Lung (tissue), 12 donors: ENCODE data around the gene ABCB11. TPM values are rescaled to one million over a fixed set of nuclear protein-coding genes. Genes with fewer than 3 reads are reported as not detected.
"Not testable (repeated sequence)": the region's sequence is repeated elsewhere in the genome, so short reads cannot be mapped to it uniquely, and the experiment has no call there.

Experiments used
- ATAC-seq: fragments of 200-7000 bp; cut with Tn5 transposase; one replicate; pipeline ENCODE4 v1.9.1; 2020; ENCODE audit warnings: moderate number of reproducible peaks; ENCODE audit not compliant: insufficient read depth, low FRiP score
- DNase-seq, 3 donors: peaks; one replicate each; pipeline ENCODE4 v3.0.0-alpha.2; 2013 to 2017
- H3K27ac ChIP-seq, 2 donors: one replicate each; pipeline ENCODE4 v1.5.1; 2013; ENCODE audit warnings: mild to moderate bottlenecking in 2 of 2, moderate library complexity in 2 of 2, control low read depth in 1 of 2, inconsistent platforms in 1 of 2, low read depth in 1 of 2, low read length in 1 of 2
- H3K27me3 ChIP-seq, 3 donors: one replicate each; pipeline ENCODE4 v1.5.1; 2013; ENCODE audit warnings: low read length in 2 of 3; ENCODE audit not compliant: control insufficient read depth in 3 of 3, insufficient read depth in 3 of 3
- H3K36me3 ChIP-seq, 4 donors: one replicate each; pipeline ENCODE4 v1.5.1; 2013; ENCODE audit warnings: low read length in 4 of 4, mild to moderate bottlenecking in 1 of 4, moderate library complexity in 1 of 4; ENCODE audit not compliant: control insufficient read depth in 4 of 4, insufficient read depth in 4 of 4
- H3K4me1 ChIP-seq, 5 donors: one replicate each; pipeline ENCODE4 v1.5.1; 2013; ENCODE audit warnings: low read length in 5 of 5, mild to moderate bottlenecking in 2 of 5, moderate library complexity in 1 of 5; ENCODE audit not compliant: control insufficient read depth in 5 of 5, insufficient read depth in 5 of 5
- H3K4me3 ChIP-seq: one replicate; pipeline ENCODE4 v1.5.1; 2013; ENCODE audit warnings: mild to moderate bottlenecking, control low read depth, moderate library complexity
- H3K9ac ChIP-seq, 2 donors: one replicate each; pipeline ENCODE4 v1.5.1; 2013; ENCODE audit warnings: low read length in 2 of 2, control low read depth in 1 of 2; ENCODE audit not compliant: insufficient read depth in 1 of 2
- H3K9me3 ChIP-seq, 4 donors: one replicate each; pipeline ENCODE4 v1.5.1; 2013; ENCODE audit warnings: low read length in 3 of 4, mild to moderate bottlenecking in 1 of 4, moderate library complexity in 1 of 4; ENCODE audit not compliant: control insufficient read depth in 4 of 4, insufficient read depth in 3 of 4
- CTCF ChIP-seq: IDR thresholded peaks from 2 replicates; pipeline ENCODE4 v1.5.1; 2012; ENCODE audit warnings: mild to moderate bottlenecking; ENCODE audit errors: control extremely low read depth, extremely low read depth
- WGBS, 2 donors: extraction: QIAGEN DNeasy Blood & Tissue Kit; methylation state at CpG; one replicate each; pipeline ENCODE4 v1.1.7; 2013; 5-methylcytosine and 5-hydroxymethylcytosine counted together
- polyA plus RNA-seq, 2 donors: library from polyadenylated mRNA; stranded (reverse); fragments of 200-250 nt; gene quantifications; one replicate each; pipeline ENCODE4 v1.2.1, GENCODE V29; 2013
- total RNA-seq, 2 donors: library from RNA; depleted of rRNA in 1 of 2; stranded (reverse); fragments of >200 nt in 1 of 2; gene quantifications; one replicate each; pipeline ENCODE4 v1.2.1, GENCODE V29; 2014 to 2021
- donor health status: control.
- donor health status: control.
- donor health status: Bipolar disorder and iron deficiency.
- donor health status: healthy.
- donor health status: DM: yes; HTN: yes; CAD: no.

Gene ABCB11
- total and polyA plus RNA-seq, 4 donors, result 0.02 to 0.37 (median 0.09) TPM

GRCh38 chr2:168939061-168939460 lies 92.1 kb downstream of the ABCB11 start:
- TF ChIP-seq CTCF, result no peak
- DNase-seq (no peak), ATAC-seq (no peak)
- Histone ChIP-seq H3K36me3 (no peaks in the 10 kb centered on the region), H3K27ac (no peak overlapping the region), H3K4me1 (no peaks in the 10 kb centered on the region), H3K4me3 (no peak overlapping the region), H3K27me3 (no peaks in the 10 kb centered on the region), H3K9ac (no peak overlapping the region), H3K9me3 (no peaks in the 10 kb centered on the region)
- 87 to 88% methylated on average over 1 of the region's 1 CpG for WGBS, 2 donors

GRCh38 chr2:168935810-168936581 lies 95.1 kb downstream of the ABCB11 start:
- no peaks in the 10 kb centered on the region for H3K4me1 ChIP-seq
- no peak overlapping the region for H3K9ac ChIP-seq
- H3K4me3 ChIP-seq, result no peak overlapping the region
- no peaks in the 10 kb centered on the region for H3K27me3 ChIP-seq
- no peak for ATAC-seq
- WGBS, 2 donors, result 51 to 70% methylated on average over 14 of the region's 14 CpGs
- no peaks in the 10 kb centered on the region for H3K36me3 ChIP-seq
- no peak for DNase-seq
- no peak for TF ChIP-seq CTCF
- no peak overlapping the region for H3K27ac ChIP-seq
- H3K9me3 ChIP-seq, result no peaks in the 10 kb centered on the region

GRCh38 chr2:168934826-168935225 lies 96.3 kb downstream of the ABCB11 start:
- Histone ChIP-seq H3K9me3 (no peaks in the 10 kb centered on the region), H3K4me1 (no peaks in the 10 kb centered on the region), H3K4me3 (no peak overlapping the region), H3K36me3 (no peaks in the 10 kb centered on the region), H3K27ac (no peak overlapping the region), H3K27me3 (no peaks in the 10 kb centered on the region), H3K9ac (no peak overlapping the region)
- ATAC-seq (no peak), DNase-seq (no peak)
- 91 to 92% methylated on average over 2 of the region's 2 CpGs for WGBS, 2 donors
- no peak for TF ChIP-seq CTCF

GRCh38 chr2:168932174-168932573 lies 99.0 kb downstream of the ABCB11 start:
- H3K4me1 ChIP-seq, H3K27me3 ChIP-seq, H3K9me3 ChIP-seq, ATAC-seq, H3K9ac ChIP-seq, H3K4me3 ChIP-seq, DNase-seq, H3K36me3 ChIP-seq, H3K27ac ChIP-seq: not testable (repeated sequence)
- WGBS, 2 donors, result 96 to 98% methylated on average over 4 of the region's 4 CpGs
